Smooth muscle cell (in vitro differentiated cells): ENCODE data around the gene FER1L5. TPM values are rescaled to one million over a fixed set of nuclear protein-coding genes. Genes with fewer than 3 reads are reported as not detected.

Experiments
- DNase-seq: peaks from one replicate; lab custom pipeline; 2025; ENCODE audit not compliant: unreplicated experiment; lab: John Stamatoyannopoulos, UW
- H2AFZ ChIP-seq: fragments of 200-600 bp; sonication (generic); 2 replicates; pipeline ENCODE4 v1.6.0; 2016; ENCODE audit warnings: antibody characterized with exemption, low read depth, mild to moderate bottlenecking
- H3F3A ChIP-seq: fragments of 200-600 bp; sonication (generic); 2 replicates; pipeline ENCODE4 v1.6.0; 2017; ENCODE audit warnings: antibody characterized with exemption, low read depth
- H3K27ac ChIP-seq: fragments of 200-600 bp; sonication (generic); 2 replicates; pipeline ENCODE4 v1.5.1; 2016; ENCODE audit warnings: low read depth, mild to moderate bottlenecking
- H3K27me3 ChIP-seq: fragments of 200-600 bp; sonication (generic); 2 replicates; pipeline ENCODE4 v1.6.1; 2016; ENCODE audit warnings: low read depth, mild to moderate bottlenecking
- H3K36me3 ChIP-seq: fragments of 200-600 bp; sonication (generic); 2 replicates; pipeline ENCODE4 v1.5.1; 2016; ENCODE audit warnings: low read depth
- H3K4me1 ChIP-seq: fragments of 200-600 bp; sonication (generic); 2 replicates; pipeline ENCODE4 v1.5.1; 2016; ENCODE audit warnings: low read depth
- H3K4me2 ChIP-seq: fragments of 200-600 bp; sonication (generic); 2 replicates; pipeline ENCODE4 v1.6.0; 2016; ENCODE audit warnings: mild to moderate bottlenecking
- H3K4me3 ChIP-seq: fragments of 200-600 bp; sonication (generic); 2 replicates; pipeline ENCODE4 v1.5.1; 2016; ENCODE audit warnings: mild to moderate bottlenecking
- H3K79me2 ChIP-seq: fragments of 200-600 bp; sonication (generic); 2 replicates; pipeline ENCODE4 v1.6.0; 2016; ENCODE audit warnings: low read depth, mild to moderate bottlenecking
- H3K9ac ChIP-seq: fragments of 200-600 bp; sonication (generic); 2 replicates; pipeline ENCODE4 v1.6.0; 2016; ENCODE audit warnings: low read depth
- H3K9me3 ChIP-seq: fragments of 200-600 bp; sonication (generic); replicated peaks from 2 replicates; pipeline ENCODE4 v1.5.1; 2016; ENCODE audit warnings: low read depth
- H4K20me1 ChIP-seq: fragments of 200-600 bp; sonication (generic); 2 replicates; pipeline ENCODE4 v1.6.0; 2016; ENCODE audit warnings: low read depth
- WGBS: methylation state at CpG from one replicate; pipeline ENCODE4 v1.1.7; 2016; ENCODE audit warnings: low lambda C conversion rate; 5-methylcytosine and 5-hydroxymethylcytosine counted together
- polyA plus RNA-seq: library from polyadenylated mRNA; unstranded; fragments of >200 nt; fragmentation: Nextera tagmentation; extraction: Ambion mirVana; gene quantifications from 2 replicates; pipeline ENCODE4 v1.2.1, GENCODE V29; 2016
- total RNA-seq: library from RNA; depleted of rRNA; stranded (reverse); fragments of >200 nt; gene quantifications from 2 replicates; pipeline ENCODE4 v1.2.3, GENCODE V29; 2014
- TF ChIP-seq, protein P1 (sequence below): fragments of 200-600 bp; sonication (generic); IDR thresholded peaks from 2 replicates; pipeline ENCODE4 v1.5.1; 2017; ENCODE audit warnings: borderline replicate concordance, mild to moderate bottlenecking, antibody characterized with exemption; ENCODE audit not compliant: insufficient read depth, poor library complexity, severe bottlenecking

FER1L5 gene
- total and polyA plus RNA-seq, 2 experiments from 2014 or later, result not detected

DNA sequence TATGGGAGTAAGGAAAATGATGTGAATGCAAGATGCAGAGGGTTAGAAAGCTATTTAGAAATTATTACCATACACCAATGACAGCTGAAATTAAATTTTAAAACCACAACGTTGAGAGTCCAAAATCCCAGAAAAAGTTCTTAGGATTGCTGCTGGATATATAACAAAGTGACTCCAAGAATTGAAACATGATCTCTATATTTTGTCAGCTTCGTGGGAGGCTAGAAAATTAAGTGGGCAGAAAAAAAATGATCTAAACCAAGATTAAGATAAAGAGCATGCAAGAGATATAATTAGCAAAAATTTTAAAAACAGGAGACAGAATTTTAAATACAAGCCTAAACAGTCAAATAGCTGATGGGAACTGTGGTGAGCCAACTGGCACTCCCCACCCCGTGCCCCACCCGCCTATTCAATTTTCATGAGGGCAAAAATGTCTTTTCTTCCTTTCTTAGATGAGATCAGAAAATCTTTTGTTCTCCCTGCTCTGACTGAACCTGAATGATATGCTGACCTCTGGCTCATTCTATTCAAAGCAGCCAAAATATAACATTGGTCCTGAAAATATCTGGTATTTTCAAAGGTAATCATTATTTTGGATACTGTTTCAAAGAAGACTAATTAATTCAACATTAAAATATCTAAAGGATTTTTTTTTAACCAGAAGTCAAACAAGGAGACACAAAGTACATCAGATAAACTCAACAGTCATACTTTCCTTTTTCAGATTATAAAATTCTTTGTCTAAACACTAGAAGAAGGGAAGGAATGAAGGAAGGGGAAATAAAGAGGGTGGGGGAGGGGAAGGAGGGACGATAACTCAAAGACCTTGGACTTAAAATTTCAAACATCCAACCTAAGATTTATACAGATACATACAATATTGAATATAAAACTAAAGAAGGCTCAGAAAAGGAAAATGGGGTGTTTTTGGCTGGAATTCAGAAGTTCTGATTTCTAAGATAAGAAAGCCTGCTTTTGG lies 16.7 kb upstream of the FER1L5 start:
- Histone ChIP-seq H4K20me1 (peaks cover 19% of the 10 kb centered on the region), H3K36me3 (peaks cover 3% of the 10 kb centered on the region), H3K4me1 (no peaks in the 10 kb centered on the region), H3K4me3 (no peak overlapping the region), H3K4me2 (no peak overlapping the region), H3K9me3 (no peaks in the 10 kb centered on the region), H2AFZ (no peak overlapping the region), H3K27ac (no peak overlapping the region), H3K27me3 (no peaks in the 10 kb centered on the region), H3K79me2 (peaks cover 16% of the 10 kb centered on the region), H3K9ac (no peak overlapping the region), H3F3A (no peaks in the 10 kb centered on the region)
- WGBS, result 93% methylated on average over 5 of the region's 5 CpGs
- no peak for DNase-seq
- TF ChIP-seq, protein P1, sequence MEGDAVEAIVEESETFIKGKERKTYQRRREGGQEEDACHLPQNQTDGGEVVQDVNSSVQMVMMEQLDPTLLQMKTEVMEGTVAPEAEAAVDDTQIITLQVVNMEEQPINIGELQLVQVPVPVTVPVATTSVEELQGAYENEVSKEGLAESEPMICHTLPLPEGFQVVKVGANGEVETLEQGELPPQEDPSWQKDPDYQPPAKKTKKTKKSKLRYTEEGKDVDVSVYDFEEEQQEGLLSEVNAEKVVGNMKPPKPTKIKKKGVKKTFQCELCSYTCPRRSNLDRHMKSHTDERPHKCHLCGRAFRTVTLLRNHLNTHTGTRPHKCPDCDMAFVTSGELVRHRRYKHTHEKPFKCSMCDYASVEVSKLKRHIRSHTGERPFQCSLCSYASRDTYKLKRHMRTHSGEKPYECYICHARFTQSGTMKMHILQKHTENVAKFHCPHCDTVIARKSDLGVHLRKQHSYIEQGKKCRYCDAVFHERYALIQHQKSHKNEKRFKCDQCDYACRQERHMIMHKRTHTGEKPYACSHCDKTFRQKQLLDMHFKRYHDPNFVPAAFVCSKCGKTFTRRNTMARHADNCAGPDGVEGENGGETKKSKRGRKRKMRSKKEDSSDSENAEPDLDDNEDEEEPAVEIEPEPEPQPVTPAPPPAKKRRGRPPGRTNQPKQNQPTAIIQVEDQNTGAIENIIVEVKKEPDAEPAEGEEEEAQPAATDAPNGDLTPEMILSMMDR, result no peak

GRCh38 chr2:96626553-96626942 lies 16.0 kb upstream of the FER1L5 start:
- Histone ChIP-seq H3K27ac (no peak overlapping the region), H3K27me3 (no peaks in the 10 kb centered on the region), H3K9ac (no peak overlapping the region), H4K20me1 (peaks cover 25% of the 10 kb centered on the region), H3K4me3 (no peak overlapping the region), H3K4me1 (no peaks in the 10 kb centered on the region), H3K4me2 (no peak overlapping the region), H3F3A (no peaks in the 10 kb centered on the region), H3K36me3 (peaks cover 3% of the 10 kb centered on the region), H3K9me3 (no peaks in the 10 kb centered on the region), H3K79me2 (peaks cover 16% of the 10 kb centered on the region), H2AFZ (no peak overlapping the region)
- DNase-seq, result no peak
- TF ChIP-seq, protein P1, result no peak
- 98% methylated on average over 2 of the region's 2 CpGs for WGBS

DNA sequence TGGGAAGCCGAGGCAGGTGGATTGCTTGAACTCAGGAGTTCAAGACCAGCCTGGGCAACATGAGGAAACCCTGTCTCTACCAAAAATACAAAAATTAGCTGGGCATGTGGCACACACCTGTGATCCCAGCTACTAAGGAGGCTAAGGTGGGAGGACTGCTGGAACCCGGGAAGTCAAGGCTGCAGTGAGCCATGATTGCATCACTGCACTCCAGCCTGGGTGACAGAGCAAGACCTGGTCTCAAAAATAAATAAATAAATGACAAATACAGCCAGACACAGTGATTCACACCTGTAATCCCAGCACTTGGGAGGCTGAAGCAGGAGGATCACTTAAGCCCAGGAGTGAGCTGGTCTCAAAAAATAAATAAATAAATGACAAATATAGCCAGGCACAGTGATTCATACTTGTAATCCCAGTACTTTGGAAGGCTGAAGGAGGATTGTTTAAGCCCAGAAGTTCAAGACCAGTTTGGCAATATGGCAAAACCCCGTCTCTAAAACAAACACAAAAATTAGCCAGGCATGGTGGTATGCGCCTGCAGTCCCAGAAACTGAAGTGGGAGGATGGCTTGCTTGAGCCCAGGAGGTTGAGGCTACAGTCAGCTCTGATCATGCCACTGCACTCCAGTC lies 10.6 kb upstream of the FER1L5 start:
- no peak overlapping the region for H3K4me3 ChIP-seq
- H3K4me2 ChIP-seq, result no peak overlapping the region
- DNase-seq, result no peak

More for the DNA sequence above, 10.6 kb upstream of the FER1L5 start:
- Histone ChIP-seq H3K9me3 (no peaks in the 10 kb centered on the region), H3K79me2 (peaks cover 25% of the 10 kb centered on the region), H3K27me3 (no peaks in the 10 kb centered on the region), H3K9ac (no peak overlapping the region), H3K4me1 (peaks cover 11% of the 10 kb centered on the region), H3K27ac (peak overlapping the region; percentile 33), H2AFZ (no peak overlapping the region), H3K36me3 (peaks cover 3% of the 10 kb centered on the region), H4K20me1 (peaks cover 38% of the 10 kb centered on the region), H3F3A (no peaks in the 10 kb centered on the region)
- WGBS, result 50% methylated on average over 4 of the region's 4 CpGs
- TF ChIP-seq, protein P1, result no peak
